ENCODE measurements around the gene TRIM32.

- TF ChIP-seq CTCF (tag by site-specific recombination; IDR thresholded peaks at IDR 0.05) = no peak
- TF ChIP-seq ZSCAN5A (tag by site-specific recombination; IDR thresholded peaks at IDR 0.05) = no peak
- TF ChIP-seq ZNF777 (tag by site-specific recombination; IDR thresholded peaks at IDR 0.05; ENCODE audit: borderline replicate concordance) = no peak
- TF ChIP-seq ZNF184 (tag by site-specific recombination; IDR thresholded peaks at IDR 0.05) = no peak
- TF ChIP-seq ZNF16 (tag by site-specific recombination; IDR thresholded peaks at IDR 0.05; ENCODE audit: low read depth) = no peak
- TF ChIP-seq, protein P1, sequence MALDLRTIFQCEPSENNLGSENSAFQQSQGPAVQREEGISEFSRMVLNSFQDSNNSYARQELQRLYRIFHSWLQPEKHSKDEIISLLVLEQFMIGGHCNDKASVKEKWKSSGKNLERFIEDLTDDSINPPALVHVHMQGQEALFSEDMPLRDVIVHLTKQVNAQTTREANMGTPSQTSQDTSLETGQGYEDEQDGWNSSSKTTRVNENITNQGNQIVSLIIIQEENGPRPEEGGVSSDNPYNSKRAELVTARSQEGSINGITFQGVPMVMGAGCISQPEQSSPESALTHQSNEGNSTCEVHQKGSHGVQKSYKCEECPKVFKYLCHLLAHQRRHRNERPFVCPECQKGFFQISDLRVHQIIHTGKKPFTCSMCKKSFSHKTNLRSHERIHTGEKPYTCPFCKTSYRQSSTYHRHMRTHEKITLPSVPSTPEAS (tag by site-specific recombination; IDR thresholded peaks at IDR 0.05) = no peak
- TF ChIP-seq ZNF670 (tag by site-specific recombination; IDR thresholded peaks at IDR 0.05; ENCODE audit: low read depth) = no peak
- TF ChIP-seq ZBTB8A (tag by site-specific recombination; IDR thresholded peaks at IDR 0.05) = no peak
Measured at GRCh38 chr9:116656501-116656971, 30.6 kb upstream of the TRIM32 start.

Measured in HEK293 (cell line).